Measurements from ENCODE around the gene LRRK1. TPM values are rescaled to one million over a fixed set of nuclear protein-coding genes. Genes with fewer than 3 reads are reported as not detected.

The LRRK1 gene
- total RNA-seq, 1 donor from 2014 or later: 21.1 TPM

DNA sequence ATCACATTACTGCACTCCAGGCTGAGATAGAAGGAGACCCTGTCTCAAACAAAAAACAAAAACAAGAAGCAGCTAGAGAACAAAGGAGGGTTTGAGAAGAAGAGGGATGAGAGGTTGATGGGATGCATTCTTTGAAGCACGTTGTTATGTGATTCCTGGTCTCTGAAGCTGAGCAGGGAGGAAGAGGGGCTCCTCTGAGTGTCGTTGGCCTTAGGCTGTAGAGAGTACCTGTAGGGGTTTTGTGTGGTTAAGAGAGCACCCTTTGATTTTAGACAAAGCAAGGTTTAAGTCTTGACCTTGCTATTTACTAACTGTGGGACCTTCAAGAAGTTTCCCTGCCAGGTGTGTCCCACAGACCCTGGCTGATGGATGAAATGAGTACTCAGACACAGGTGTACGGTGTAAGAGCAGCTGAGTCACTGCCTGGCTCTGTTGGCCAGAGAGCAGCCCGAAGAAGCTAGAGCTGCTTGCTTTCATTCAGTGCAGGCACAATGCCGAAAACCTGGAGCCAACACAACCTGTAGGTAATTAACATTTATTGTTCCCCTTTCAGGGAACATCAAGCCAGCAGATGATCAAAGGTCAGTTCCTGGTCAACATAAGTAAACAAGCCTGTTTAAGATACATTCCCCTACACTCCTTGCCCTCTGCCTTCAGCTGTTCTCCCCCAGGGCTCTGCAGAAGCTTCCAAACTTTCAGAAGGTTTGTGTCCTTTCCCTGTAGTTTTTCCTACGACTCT lies 67.2 kb downstream of the LRRK1 start:
- Histone ChIP-seq H3K9me3 (no peaks in the 10 kb centered on the region), H3K27ac (no peak overlapping the region), H3K4me3 (no peak overlapping the region), H3K27me3 (no peaks in the 10 kb centered on the region), H3K4me1 (no peaks in the 10 kb centered on the region), H3K36me3 (peaks cover 0 to 7% of the 10 kb centered on the region in 2 donors)
- no peak for TF ChIP-seq POLR2AphosphoS5 (IDR thresholded peaks at IDR 0.05; ENCODE audit: insufficient read depth in 1 of 2, low read depth in 1 of 2)
- TF ChIP-seq, protein P1, sequence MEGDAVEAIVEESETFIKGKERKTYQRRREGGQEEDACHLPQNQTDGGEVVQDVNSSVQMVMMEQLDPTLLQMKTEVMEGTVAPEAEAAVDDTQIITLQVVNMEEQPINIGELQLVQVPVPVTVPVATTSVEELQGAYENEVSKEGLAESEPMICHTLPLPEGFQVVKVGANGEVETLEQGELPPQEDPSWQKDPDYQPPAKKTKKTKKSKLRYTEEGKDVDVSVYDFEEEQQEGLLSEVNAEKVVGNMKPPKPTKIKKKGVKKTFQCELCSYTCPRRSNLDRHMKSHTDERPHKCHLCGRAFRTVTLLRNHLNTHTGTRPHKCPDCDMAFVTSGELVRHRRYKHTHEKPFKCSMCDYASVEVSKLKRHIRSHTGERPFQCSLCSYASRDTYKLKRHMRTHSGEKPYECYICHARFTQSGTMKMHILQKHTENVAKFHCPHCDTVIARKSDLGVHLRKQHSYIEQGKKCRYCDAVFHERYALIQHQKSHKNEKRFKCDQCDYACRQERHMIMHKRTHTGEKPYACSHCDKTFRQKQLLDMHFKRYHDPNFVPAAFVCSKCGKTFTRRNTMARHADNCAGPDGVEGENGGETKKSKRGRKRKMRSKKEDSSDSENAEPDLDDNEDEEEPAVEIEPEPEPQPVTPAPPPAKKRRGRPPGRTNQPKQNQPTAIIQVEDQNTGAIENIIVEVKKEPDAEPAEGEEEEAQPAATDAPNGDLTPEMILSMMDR (IDR thresholded peaks at IDR 0.05): no peak
- no peak for TF ChIP-seq POLR2A (IDR thresholded peaks at IDR 0.05)
- DNase-seq (ENCODE audit: extremely low spot score in 2 of 2): no peak
- intact Hi-C loops (cut with DNase I): no loop called here

DNA sequence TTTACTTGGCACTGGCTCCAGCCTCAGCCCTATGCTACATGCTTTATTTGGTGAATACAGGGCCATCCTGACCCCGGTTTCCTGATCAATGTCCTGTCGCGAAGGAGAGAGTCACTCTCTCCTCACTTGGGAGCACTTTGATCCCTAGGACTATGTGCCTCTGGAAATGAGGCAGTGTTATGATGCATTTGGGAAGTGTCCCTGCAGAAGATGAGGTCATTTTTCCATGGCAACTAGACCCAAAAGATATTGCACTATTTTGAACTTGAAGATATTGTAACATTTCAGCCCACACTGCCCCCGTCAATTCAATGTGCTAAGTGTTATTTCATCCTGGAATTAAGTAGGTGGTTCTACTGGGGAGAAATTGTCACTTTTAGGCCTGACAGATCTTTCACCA lies 68.0 kb downstream of the LRRK1 start:
- TF ChIP-seq POLR2AphosphoS5 (IDR thresholded peaks at IDR 0.05; ENCODE audit: insufficient read depth in 1 of 2, low read depth in 1 of 2): no peak
- no peak for TF ChIP-seq POLR2A (IDR thresholded peaks at IDR 0.05)
- TF ChIP-seq, protein P1 (IDR thresholded peaks at IDR 0.05): no peak
- peaks cover 0 to 7% of the 10 kb centered on the region in 2 donors for H3K36me3 ChIP-seq
- intact Hi-C loops (cut with DNase I): no loop called here
- no peaks in the 10 kb centered on the region for H3K27me3 ChIP-seq
- no peak overlapping the region for H3K27ac ChIP-seq
- H3K4me1 ChIP-seq: no peaks in the 10 kb centered on the region
- no peak for DNase-seq (ENCODE audit: extremely low spot score in 2 of 2)
- H3K9me3 ChIP-seq: no peaks in the 10 kb centered on the region
- H3K4me3 ChIP-seq: no peak overlapping the region

DNA sequence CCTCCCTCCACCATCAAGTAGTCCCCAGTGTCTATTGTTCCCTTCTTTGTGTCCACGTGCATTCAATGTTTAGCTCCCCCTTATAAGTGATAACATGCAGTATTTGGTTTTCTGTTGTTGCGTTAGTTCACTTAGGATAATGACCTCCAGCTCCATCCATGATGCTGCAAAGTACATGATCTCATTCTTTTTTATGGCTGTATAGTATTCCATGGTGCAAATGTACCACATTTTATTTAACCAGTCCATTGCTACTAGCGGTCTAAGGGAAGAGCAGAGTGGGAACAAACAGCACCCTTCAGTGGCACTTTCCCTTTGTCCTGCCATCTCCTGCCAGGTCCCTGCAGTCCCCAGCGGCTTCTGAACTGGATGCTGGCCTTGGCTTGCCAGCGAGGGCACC lies 69.1 kb downstream of the LRRK1 start:
- Histone ChIP-seq H3K27me3 (no peaks in the 10 kb centered on the region), H3K4me1 (no peaks in the 10 kb centered on the region), H3K27ac (no peak overlapping the region), H3K36me3 (peaks cover 0 to 7% of the 10 kb centered on the region in 2 donors), H3K9me3 (no peaks in the 10 kb centered on the region), H3K4me3 (no peak overlapping the region)
- no peak for DNase-seq (ENCODE audit: extremely low spot score in 2 of 2)
- intact Hi-C loops (cut with DNase I): no loop called here
- no peak for TF ChIP-seq POLR2AphosphoS5 (IDR thresholded peaks at IDR 0.05; ENCODE audit: insufficient read depth in 1 of 2, low read depth in 1 of 2)
- TF ChIP-seq, protein P1 (IDR thresholded peaks at IDR 0.05): no peak
- TF ChIP-seq POLR2A (IDR thresholded peaks at IDR 0.05): no peak

DNA sequence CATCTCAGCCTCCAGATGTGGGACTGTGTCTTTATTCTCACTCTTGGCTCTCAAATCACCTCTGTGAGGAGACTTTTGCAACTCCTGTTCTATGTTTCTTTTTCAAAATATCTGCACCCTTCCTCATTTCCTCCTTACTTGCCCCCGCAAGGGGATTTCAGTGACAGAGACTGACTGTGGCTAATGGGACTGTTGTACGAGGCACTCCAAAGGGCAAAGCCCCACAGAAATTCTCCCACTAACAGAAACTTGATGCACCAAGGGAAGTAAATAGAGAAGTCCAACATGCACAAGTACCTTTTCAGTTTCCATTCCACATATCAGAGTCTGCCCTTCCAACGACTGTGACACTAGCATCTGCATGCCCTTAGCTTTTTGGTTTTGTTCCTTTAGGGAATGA lies 69.7 kb downstream of the LRRK1 start:
- Histone ChIP-seq H3K36me3 (peaks cover 0 to 7% of the 10 kb centered on the region in 2 donors), H3K27me3 (no peaks in the 10 kb centered on the region), H3K9me3 (no peaks in the 10 kb centered on the region), H3K4me1 (no peaks in the 10 kb centered on the region), H3K4me3 (no peak overlapping the region), H3K27ac (no peak overlapping the region)
- TF ChIP-seq POLR2AphosphoS5 (IDR thresholded peaks at IDR 0.05; ENCODE audit: insufficient read depth in 1 of 2, low read depth in 1 of 2): no peak
- TF ChIP-seq POLR2A (IDR thresholded peaks at IDR 0.05): no peak
- TF ChIP-seq, protein P1 (IDR thresholded peaks at IDR 0.05): no peak
- intact Hi-C loops (cut with DNase I): no loop called here
- no peak for DNase-seq (ENCODE audit: extremely low spot score in 2 of 2)
